GM12891 (cell line): ENCODE data around the gene GM2A.

Experiments
- POLR2A ChIP-seq: IDR thresholded peaks from 2 replicates; pipeline ENCODE4 v1.6.1; 2011; ENCODE audit warnings: low read depth, low read length, control low read depth
- POLR2AphosphoS5 ChIP-seq: IDR thresholded peaks from 2 replicates; pipeline ENCODE4 v1.6.1; 2011; ENCODE audit warnings: low read depth, low read length, control low read depth

GRCh38 chr5:151310932-151311331, 57.9 kb downstream of the GM2A start:
- no peak for TF ChIP-seq POLR2A
- TF ChIP-seq POLR2AphosphoS5: no peak
